Measurements from ENCODE around the gene PGBD1. TPM values are rescaled to one million over a fixed set of nuclear protein-coding genes. Genes with fewer than 3 reads are reported as not detected.

The PGBD1 gene
- total and polyA plus RNA-seq, 12 donors = 1.1 to 7.9 (median 3.2) TPM

GRCh38 chr6:28274888-28275287 lies 6.5 kb upstream of the PGBD1 start:
- intact Hi-C loops (cut with DNase I) = no loop called here
- H3K36me3 ChIP-seq (replicated peaks in 1 of 2) = peaks cover 0 to 55% of the 10 kb centered on the region in 2 donors
- no peak for TF ChIP-seq POLR2A (IDR thresholded peaks at IDR 0.05)
- TF ChIP-seq CTCF (IDR thresholded peaks at IDR 0.05) = no peak
- no peaks in the 10 kb centered on the region for H3K9me3 ChIP-seq (replicated peaks in 1 of 3)
- H3K4me1 ChIP-seq (replicated peaks in 1 of 2) = peaks cover 0 to 6% of the 10 kb centered on the region in 2 donors
- H3K4me3 ChIP-seq = no peak overlapping the region
- H3K27me3 ChIP-seq = no peaks in the 10 kb centered on the region
- H3K27ac ChIP-seq = no peak overlapping the region
- no peak for DNase-seq

- TF ChIP-seq CTCF (IDR thresholded peaks at IDR 0.05) (no peak), POLR2A (IDR thresholded peaks at IDR 0.05) (no peak)
- no peak overlapping the region for H3K27ac ChIP-seq
- H3K4me3 ChIP-seq = no peak overlapping the region
- peaks cover 0 to 44% of the 10 kb centered on the region in 2 donors for H3K36me3 ChIP-seq (replicated peaks in 1 of 2)
- intact Hi-C loops (cut with DNase I) = no loop called here
- H3K4me1 ChIP-seq (replicated peaks in 1 of 2) = peaks cover 0 to 22% of the 10 kb centered on the region in 2 donors
- WGBS, 4 donors = 73 to 79% (median 78%) methylated on average over 3 of the region's 3 CpGs
- H3K9me3 ChIP-seq (replicated peaks in 1 of 3) = no peaks in the 10 kb centered on the region
- H3K27me3 ChIP-seq = no peaks in the 10 kb centered on the region
- no peak for DNase-seq
Measured at GRCh38 chr6:28277746-28278145, 3.6 kb upstream of the PGBD1 start.

GRCh38 chr6:28280595-28281287 lies 631 bp upstream of the PGBD1 start:
- Histone ChIP-seq H3K27me3 (no peaks in the 10 kb centered on the region), H3K4me1 (replicated peaks in 1 of 2) (peaks cover 0 to 17% of the 10 kb centered on the region in 2 donors), H3K36me3 (replicated peaks in 1 of 2) (peaks cover 0 to 28% of the 10 kb centered on the region in 2 donors), H3K9me3 (replicated peaks in 1 of 3) (no peaks in the 10 kb centered on the region), H3K27ac (no peak overlapping the region), H3K4me3 (peak overlapping the region in 2 of 4 donors; percentile 71 to 74)
- intact Hi-C loops (cut with DNase I) = loop anchor here in 1 of 2 donors (10.0 kb wide), 1 partner anchor 74 kb away; no protein-coding TSS in a partner anchor
- 41 to 45% (median 43%) methylated on average over 3 of the region's 3 CpGs for WGBS, 4 donors
- no peak for DNase-seq
- TF ChIP-seq POLR2A (IDR thresholded peaks at IDR 0.05) = no peak
- TF ChIP-seq CTCF (IDR thresholded peaks at IDR 0.05) = no peak

- WGBS, 4 donors = 97 to 100% (median 99%) methylated on average over 2 of the region's 2 CpGs
- Histone ChIP-seq H3K27ac (no peak overlapping the region), H3K9me3 (replicated peaks in 1 of 3) (no peaks in the 10 kb centered on the region), H3K36me3 (replicated peaks in 1 of 2) (peaks cover 0 to 25% of the 10 kb centered on the region in 2 donors), H3K4me1 (replicated peaks in 1 of 2) (peaks cover 0 to 17% of the 10 kb centered on the region in 2 donors), H3K4me3 (peak overlapping the region in 1 of 4 donors; percentile 74), H3K27me3 (no peaks in the 10 kb centered on the region)
- no peak for DNase-seq
- TF ChIP-seq CTCF (IDR thresholded peaks at IDR 0.05) (no peak), POLR2A (IDR thresholded peaks at IDR 0.05) (no peak)
- intact Hi-C loops (cut with DNase I) = loop anchor here in 1 of 2 donors (10.0 kb wide), 1 partner anchor 72 kb away; no protein-coding TSS in a partner anchor
Measured at GRCh38 chr6:28282926-28283325, 1.6 kb downstream of the PGBD1 start.
